Naive thymus-derived CD4-positive, alpha-beta T cell (primary cell): ENCODE data around the gene RSAD2. TPM values are rescaled to one million over a fixed set of nuclear protein-coding genes. Genes with fewer than 3 reads are reported as not detected.

ENCODE experiments used
- ATAC-seq: fragments of 150-1000 bp; cut with Tn5 transposase; 2 replicates; pipeline ENCODE4 v1.10.0; 2021; ENCODE audit warnings: mild to moderate bottlenecking, moderate library complexity
- CTCF ChIA-PET: fragments of 350-600 bp; sonication (Branson Sonifier 250); formaldehyde crosslinking; loops from one replicate; lab custom pipeline; 2021; ENCODE audit warnings: antibody characterized with exemption; lab: Charles Lee
- POLR2A ChIA-PET: fragments of 350-600 bp; sonication (Branson Sonifier 250); formaldehyde crosslinking; loops from one replicate; lab custom pipeline; 2021; ENCODE audit warnings: antibody characterized with exemption, inconsistent platforms; lab: Charles Lee
- DNase-seq, 9 donors: peaks; one replicate each; pipeline versions ENCODE4 v3.0.0 to v3.0.0-alpha.2; 2020 to 2022; ENCODE audit warnings: mixed read lengths in 1 of 9
- H3K27ac ChIP-seq: one replicate; pipeline ENCODE4 v1.7.0; 2013; ENCODE audit warnings: mild to moderate bottlenecking, low read depth, low read length, moderate library complexity
- H3K27me3 ChIP-seq, 2 donors: one replicate each; pipeline ENCODE4 v1.7.0; 2013; ENCODE audit warnings: low read length in 2 of 2, mild to moderate bottlenecking in 2 of 2, moderate library complexity in 2 of 2; ENCODE audit not compliant: control insufficient read depth in 2 of 2, insufficient read depth in 2 of 2
- H3K36me3 ChIP-seq, 3 experiments: 1 replicate in 2 of 3; 2 replicates in 1 of 3; pipeline ENCODE4 v1.7.0; 2013; ENCODE audit warnings: low read length in 3 of 3, mild to moderate bottlenecking in 3 of 3, moderate library complexity in 1 of 3; ENCODE audit not compliant: insufficient read depth in 3 of 3, control insufficient read depth in 2 of 3
- H3K4me1 ChIP-seq, 2 donors: one replicate each; pipeline ENCODE4 v1.7.0; 2013; ENCODE audit warnings: low read length in 2 of 2, mild to moderate bottlenecking in 2 of 2, moderate library complexity in 1 of 2; ENCODE audit not compliant: control insufficient read depth in 2 of 2, insufficient read depth in 2 of 2
- H3K4me3 ChIP-seq: 2 replicates; pipeline ENCODE4 v1.7.0; 2013; ENCODE audit warnings: mild to moderate bottlenecking, low read length
- H3K9me3 ChIP-seq, 3 experiments: 1 replicate in 2 of 3; 2 replicates in 1 of 3; pipeline ENCODE4 v1.7.0; 2013; ENCODE audit warnings: low read length in 3 of 3; ENCODE audit not compliant: control insufficient read depth in 2 of 3
- H3K27ac Mint-ChIP-seq, 9 donors: one replicate each; pipeline ENCODE4 v1.8.0; 2020 to 2022; ENCODE audit warnings: mixed read lengths in 9 of 9, mild to moderate bottlenecking in 8 of 9, moderate library complexity in 5 of 9, inconsistent platforms in 2 of 9
- H3K27me3 Mint-ChIP-seq, 5 donors: one replicate each; pipeline ENCODE4 v1.8.0; 2021 to 2022; ENCODE audit warnings: mixed read lengths in 5 of 5, mild to moderate bottlenecking in 1 of 5
- H3K36me3 Mint-ChIP-seq, 5 donors: one replicate each; pipeline ENCODE4 v1.8.0; 2020 to 2022; ENCODE audit warnings: mixed read lengths in 5 of 5, mild to moderate bottlenecking in 3 of 5, inconsistent platforms in 1 of 5
- H3K4me1 Mint-ChIP-seq, 7 donors: one replicate each; pipeline ENCODE4 v1.8.0; 2020 to 2022; ENCODE audit warnings: mixed read lengths in 7 of 7, mild to moderate bottlenecking in 3 of 7, inconsistent platforms in 1 of 7
- H3K4me3 Mint-ChIP-seq, 10 donors: one replicate each; pipeline ENCODE4 v1.8.0; 2020 to 2022; ENCODE audit warnings: mild to moderate bottlenecking in 10 of 10, mixed read lengths in 10 of 10, moderate library complexity in 6 of 10, inconsistent platforms in 2 of 10
- H3K9me3 Mint-ChIP-seq, 11 donors: one replicate each; pipeline ENCODE4 v1.8.0; 2020 to 2022; ENCODE audit warnings: mixed read lengths in 11 of 11, mild to moderate bottlenecking in 4 of 11, inconsistent platforms in 1 of 11, moderate library complexity in 1 of 11
- intact Hi-C, 2 donors: fragments of 100-400 bp; cut with micrococcal nuclease; formaldehyde crosslinking; loops; one replicate each; pipeline ENCODE4 v1.15.1; 2023
- polyA plus RNA-seq, 2 donors: library from polyadenylated mRNA; unstranded; fragments of 300-500 nt; fragmentation: Illumina TruSeq; gene quantifications; one replicate each; pipeline ENCODE4 v1.2.3, GENCODE V29; 2021
- total RNA-seq, 6 experiments: library from RNA in 5 of 6; stranded (reverse) in 5 of 6; gene quantifications; 1 replicate in 5 of 6; 2 replicates in 1 of 6; pipeline ENCODE4 v1.2.3 and lab custom pipeline; 2021 to 2026

Gene RSAD2
- total RNA-seq (10 to 100 TPM in 1 of 5 experiments, 1 to 10 TPM in 4; 5.0 to 72.6 (median 5.6) TPM), polyA plus RNA-seq (10 to 100 TPM in 1 of 2 donors, 1 to 10 TPM in 1; 8.2 to 15.0 TPM), total RNA-seq (lab: John Stamatoyannopoulos, UW) (8.1 reads per million, percentile 32 among the genes with 10 or more reads in this experiment)

DNA sequence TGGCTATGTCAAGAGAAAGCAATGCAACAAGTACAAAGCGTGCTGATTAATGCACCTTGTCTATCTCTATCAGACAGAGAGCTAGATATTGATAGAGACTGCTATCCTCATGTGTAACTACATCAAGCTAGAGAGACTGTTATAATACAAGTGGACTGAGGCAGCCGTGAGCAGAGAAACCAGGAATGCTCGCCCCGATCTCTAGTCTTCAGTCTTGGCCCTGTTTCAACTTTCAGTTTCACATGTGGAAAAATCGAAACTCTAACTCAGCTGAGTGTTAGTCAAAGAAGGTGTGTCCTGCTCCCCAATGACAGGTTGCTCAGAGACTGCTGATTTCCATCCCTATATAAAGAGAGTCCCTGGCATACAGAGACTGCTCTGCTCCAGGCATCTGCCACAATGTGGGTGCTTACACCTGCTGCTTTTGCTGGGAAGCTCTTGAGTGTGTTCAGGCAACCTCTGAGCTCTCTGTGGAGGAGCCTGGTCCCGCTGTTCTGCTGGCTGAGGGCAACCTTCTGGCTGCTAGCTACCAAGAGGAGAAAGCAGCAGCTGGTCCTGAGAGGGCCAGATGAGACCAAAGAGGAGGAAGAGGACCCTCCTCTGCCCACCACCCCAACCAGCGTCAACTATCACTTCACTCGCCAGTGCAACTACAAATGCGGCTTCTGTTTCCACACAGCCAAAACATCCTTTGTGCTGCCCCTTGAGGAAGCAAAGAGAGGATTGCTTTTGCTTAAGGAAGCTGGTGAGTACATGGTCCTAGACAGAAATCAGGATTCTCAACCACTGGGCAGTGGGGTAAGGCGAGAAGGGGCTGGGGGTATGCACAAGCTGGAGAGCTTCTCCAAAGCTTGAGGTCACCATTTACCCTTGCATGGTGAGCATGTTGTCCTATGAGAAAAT is at the start of gene RSAD2:
Gene RSAD2 (plus strand): TSS at position 376 of the 903 bp plus-strand sequence. CDS start 24 bp downstream, at position 400.
- peak within 1 kb of the TSS; percentile 59 for H3K27ac ChIP-seq
- Mint-ChIP-seq H3K4me3 (peak within 1 kb of the TSS; percentile 80 to 97 (median 90)), H3K27ac (peak within 1 kb of the TSS; percentile 80 to 98 (median 91)), H3K9me3 (peaks cover 0 to 5% (median 3%) of the 10 kb centered on the region in 11 donors), H3K27me3 (no peaks in the 10 kb centered on the region), H3K36me3 (peaks cover 0 to 48% (median 6%) of the 10 kb centered on the region in 5 donors), H3K4me1 (peaks cover 36 to 94% (median 78%) of the 10 kb centered on the region in 7 donors)
- intact Hi-C loops, result loop anchor here (1.0 kb wide), 3 partner anchors 11 to 44 kb away; no protein-coding TSS in a partner anchor
- ChIA-PET POLR2A (interaction anchor here (0.7 to 7.6 kb wide), 8 partner anchors 10 to 1804 kb away, joined by 3 to 94 read pairs (median 6); partner anchors contain the start of genes CMPK2, ID2 and RNF144A), CTCF (interaction anchor here (0.6 to 3.9 kb wide), 9 partner anchors 10 to 167 kb away, joined by 3 to 38 read pairs (median 5); partner anchors contain the start of gene CMPK2)
- peaks cover 20 to 50% of the 10 kb centered on the region in 2 donors for H3K4me1 ChIP-seq
- H3K9me3 ChIP-seq, result no peaks in the 10 kb centered on the region
- DNase-seq (peak in 8 of 9 donors; percentile 29 to 73 (median 64)), ATAC-seq (peak; percentile 85)
- no peaks in the 10 kb centered on the region for H3K36me3 ChIP-seq
- peak within 1 kb of the TSS; percentile 58 for H3K4me3 ChIP-seq
- H3K27me3 ChIP-seq, result no peaks in the 10 kb centered on the region

- peaks cover 6 to 36% (median 21%) of the 10 kb centered on the region in 11 donors for H3K9me3 Mint-ChIP-seq
- H3K36me3 Mint-ChIP-seq, result peaks cover 0 to 28% (median 19%) of the 10 kb centered on the region in 5 donors
- H3K4me3 Mint-ChIP-seq, result no peak overlapping the region
- no peaks in the 10 kb centered on the region for H3K36me3 ChIP-seq
- H3K4me3 ChIP-seq, result no peak overlapping the region
- ChIA-PET POLR2A (no interaction called here), CTCF (no interaction called here)
- ATAC-seq, result no peak
- peak in 5 of 9 donors; percentile 3 to 20 (median 15) for DNase-seq
- H3K27me3 Mint-ChIP-seq, result no peaks in the 10 kb centered on the region
- peaks cover 0 to 9% (median 0%) of the 10 kb centered on the region in 3 experiments for H3K9me3 ChIP-seq
- no peaks in the 10 kb centered on the region for H3K4me1 ChIP-seq
- H3K27ac Mint-ChIP-seq, result peak overlapping the region in 1 of 9 donors; percentile 23
- no peaks in the 10 kb centered on the region for H3K27me3 ChIP-seq
- intact Hi-C loops, result no loop called here
- H3K4me1 Mint-ChIP-seq, result peaks cover 0 to 20% (median 11%) of the 10 kb centered on the region in 7 donors
- no peak overlapping the region for H3K27ac ChIP-seq
These were observed 49.3 kb upstream of the RSAD2 start for GRCh38 chr2:6828299-6828584.

DNA sequence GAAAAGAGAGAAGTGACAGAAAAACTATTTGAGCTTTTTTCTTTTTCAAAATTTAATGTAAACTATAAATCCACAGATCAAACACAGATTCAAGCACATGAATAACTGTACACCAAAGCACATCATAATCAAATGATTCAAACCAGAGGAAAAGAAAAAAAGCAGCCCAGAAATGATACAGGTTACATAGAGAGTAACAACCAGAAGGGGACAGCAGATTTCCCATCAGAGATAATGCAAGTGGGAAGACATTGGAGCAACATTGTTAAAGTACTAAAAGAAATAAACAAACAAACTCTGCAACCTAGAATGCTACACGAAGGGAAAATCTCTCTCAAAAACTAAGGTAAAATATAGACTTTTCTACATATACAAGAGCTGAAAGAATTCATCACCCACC is 46.3 kb upstream of the RSAD2 start:
- intact Hi-C loops, result no loop called here
- Histone ChIP-seq H3K9me3 (peaks cover 0 to 9% (median 0%) of the 10 kb centered on the region in 3 experiments), H3K4me1 (no peaks in the 10 kb centered on the region), H3K36me3 (no peaks in the 10 kb centered on the region), H3K4me3 (no peak overlapping the region), H3K27ac (no peak overlapping the region), H3K27me3 (no peaks in the 10 kb centered on the region)
- H3K9me3 Mint-ChIP-seq, result peaks cover 7 to 54% (median 27%) of the 10 kb centered on the region in 11 donors
- H3K27me3 Mint-ChIP-seq, result no peaks in the 10 kb centered on the region
- H3K4me3 Mint-ChIP-seq, result no peak overlapping the region
- CTCF ChIA-PET, result no interaction called here
- POLR2A ChIA-PET, result no interaction called here
- no peak overlapping the region for H3K27ac Mint-ChIP-seq
- peaks cover 5 to 46% (median 31%) of the 10 kb centered on the region in 5 donors for H3K36me3 Mint-ChIP-seq
- peaks cover 0 to 35% (median 9%) of the 10 kb centered on the region in 7 donors for H3K4me1 Mint-ChIP-seq
- no peak for ATAC-seq
- DNase-seq, result no peak

GRCh38 chr2:6832596-6833299 is 44.8 kb upstream of the RSAD2 start:
- peaks cover 5 to 53% (median 33%) of the 10 kb centered on the region in 5 donors for H3K36me3 Mint-ChIP-seq

DNA sequence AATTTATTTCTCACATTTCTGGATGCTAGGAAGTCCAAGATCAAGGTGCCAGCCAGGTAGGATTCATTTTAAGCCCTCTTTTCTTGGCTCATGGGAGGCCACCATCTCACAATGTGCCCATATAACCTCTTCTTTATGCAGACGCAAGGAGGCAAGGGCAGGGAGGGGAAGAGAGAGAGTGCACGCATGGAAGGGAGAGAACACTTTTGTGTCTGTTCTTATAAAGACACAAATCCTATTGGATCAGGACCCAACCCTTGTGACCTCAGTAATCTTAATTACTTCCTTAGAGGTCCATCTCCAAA is 44.3 kb upstream of the RSAD2 start:
- H3K36me3 ChIP-seq, result no peaks in the 10 kb centered on the region
- H3K4me3 ChIP-seq, result no peak overlapping the region
- H3K9me3 ChIP-seq, result peaks cover 0 to 9% (median 0%) of the 10 kb centered on the region in 3 experiments
- H3K27ac ChIP-seq, result no peak overlapping the region
- ATAC-seq, result no peak
- Mint-ChIP-seq H3K4me3 (peak overlapping the region in 1 of 10 donors; percentile 72), H3K4me1 (peaks cover 0 to 27% (median 4%) of the 10 kb centered on the region in 7 donors), H3K27me3 (no peaks in the 10 kb centered on the region), H3K36me3 (peaks cover 5 to 57% (median 37%) of the 10 kb centered on the region in 5 donors), H3K27ac (peak overlapping the region in 4 of 9 donors; percentile 36 to 92 (median 43)), H3K9me3 (peaks cover 7 to 55% (median 27%) of the 10 kb centered on the region in 11 donors)
- DNase-seq, result no peak
- intact Hi-C loops, result loop anchor here in 1 of 2 donors (1.0 to 2.0 kb wide), 3 partner anchors 32 to 84 kb away; partner anchors contain the start of genes CMPK2, RNF144A and RSAD2
- H3K27me3 ChIP-seq, result no peaks in the 10 kb centered on the region
- no peaks in the 10 kb centered on the region for H3K4me1 ChIP-seq
- ChIA-PET CTCF (no interaction called here), POLR2A (no interaction called here)

More at GRCh38 chr2:6832596-6833299, 44.8 kb upstream of the RSAD2 start:
- POLR2A ChIA-PET, result no interaction called here
- Histone ChIP-seq H3K4me3 (no peak overlapping the region), H3K4me1 (no peaks in the 10 kb centered on the region), H3K27ac (no peak overlapping the region), H3K36me3 (no peaks in the 10 kb centered on the region), H3K9me3 (peaks cover 0 to 9% (median 0%) of the 10 kb centered on the region in 3 experiments), H3K27me3 (no peaks in the 10 kb centered on the region)
- intact Hi-C loops, result loop anchor here in 1 of 2 donors (1.0 to 2.0 kb wide), 3 partner anchors 33 to 84 kb away; partner anchors contain the start of genes CMPK2, RNF144A and RSAD2
- Mint-ChIP-seq H3K4me3 (peak overlapping the region in 1 of 10 donors; percentile 72), H3K4me1 (peaks cover 0 to 31% (median 7%) of the 10 kb centered on the region in 7 donors), H3K27ac (peak overlapping the region in 6 of 9 donors; percentile 0 to 92 (median 36)), H3K9me3 (peaks cover 7 to 55% (median 27%) of the 10 kb centered on the region in 11 donors), H3K27me3 (no peaks in the 10 kb centered on the region)
- CTCF ChIA-PET, result no interaction called here
- DNase-seq (no peak), ATAC-seq (no peak)

GRCh38 chr2:6834163-6834562 is 43.4 kb upstream of the RSAD2 start:
- Histone ChIP-seq H3K27ac (no peak overlapping the region), H3K4me3 (no peak overlapping the region), H3K27me3 (no peaks in the 10 kb centered on the region), H3K9me3 (peaks cover 0 to 9% (median 0%) of the 10 kb centered on the region in 3 experiments), H3K36me3 (no peaks in the 10 kb centered on the region), H3K4me1 (no peaks in the 10 kb centered on the region)
- Mint-ChIP-seq H3K36me3 (peaks cover 5 to 63% (median 44%) of the 10 kb centered on the region in 5 donors), H3K4me1 (peaks cover 0 to 27% (median 4%) of the 10 kb centered on the region in 7 donors), H3K9me3 (peaks cover 7 to 56% (median 29%) of the 10 kb centered on the region in 11 donors), H3K4me3 (peak overlapping the region in 1 of 10 donors; percentile 6), H3K27ac (peak overlapping the region in 1 of 9 donors; percentile 40), H3K27me3 (no peaks in the 10 kb centered on the region)
- no peak for DNase-seq
- ATAC-seq, result no peak
- ChIA-PET CTCF (no interaction called here), POLR2A (no interaction called here)
- intact Hi-C loops, result no loop called here
